ENCODE measurements around the gene S1PR1. TPM values are rescaled to one million over a fixed set of nuclear protein-coding genes. Genes with fewer than 3 reads are reported as not detected.

Gene S1PR1
- total and polyA plus RNA-seq, 10 donors: 42.5 to 219 (median 122) TPM

DNA sequence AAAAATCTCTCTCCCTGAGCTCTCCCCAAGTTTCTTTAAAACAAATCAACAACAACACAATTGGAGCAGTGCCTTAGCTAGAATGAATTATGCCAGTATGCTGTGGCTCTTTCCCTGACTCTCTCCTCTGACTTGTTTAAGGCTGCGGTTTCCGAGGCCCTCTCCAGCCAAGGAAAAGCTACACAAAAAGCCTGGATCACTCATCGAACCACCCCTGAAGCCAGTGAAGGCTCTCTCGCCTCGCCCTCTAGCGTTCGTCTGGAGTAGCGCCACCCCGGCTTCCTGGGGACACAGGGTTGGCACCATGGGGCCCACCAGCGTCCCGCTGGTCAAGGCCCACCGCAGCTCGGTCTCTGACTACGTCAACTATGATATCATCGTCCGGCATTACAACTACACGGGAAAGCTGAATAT is 1.9 kb downstream of the S1PR1 start:
- WGBS, 5 donors: 4 to 8% (median 5%) methylated on average over 17 of the region's 17 CpGs
- peak overlapping the region; percentile 54 to 90 (median 66) for H3K4me3 ChIP-seq
- intact Hi-C loops (cut with DNase I; ENCODE audit: low total_unique reads): no loop called here
- peak; percentile 97 for DNase-seq
- TF ChIP-seq, protein P1, sequence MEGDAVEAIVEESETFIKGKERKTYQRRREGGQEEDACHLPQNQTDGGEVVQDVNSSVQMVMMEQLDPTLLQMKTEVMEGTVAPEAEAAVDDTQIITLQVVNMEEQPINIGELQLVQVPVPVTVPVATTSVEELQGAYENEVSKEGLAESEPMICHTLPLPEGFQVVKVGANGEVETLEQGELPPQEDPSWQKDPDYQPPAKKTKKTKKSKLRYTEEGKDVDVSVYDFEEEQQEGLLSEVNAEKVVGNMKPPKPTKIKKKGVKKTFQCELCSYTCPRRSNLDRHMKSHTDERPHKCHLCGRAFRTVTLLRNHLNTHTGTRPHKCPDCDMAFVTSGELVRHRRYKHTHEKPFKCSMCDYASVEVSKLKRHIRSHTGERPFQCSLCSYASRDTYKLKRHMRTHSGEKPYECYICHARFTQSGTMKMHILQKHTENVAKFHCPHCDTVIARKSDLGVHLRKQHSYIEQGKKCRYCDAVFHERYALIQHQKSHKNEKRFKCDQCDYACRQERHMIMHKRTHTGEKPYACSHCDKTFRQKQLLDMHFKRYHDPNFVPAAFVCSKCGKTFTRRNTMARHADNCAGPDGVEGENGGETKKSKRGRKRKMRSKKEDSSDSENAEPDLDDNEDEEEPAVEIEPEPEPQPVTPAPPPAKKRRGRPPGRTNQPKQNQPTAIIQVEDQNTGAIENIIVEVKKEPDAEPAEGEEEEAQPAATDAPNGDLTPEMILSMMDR (IDR thresholded peaks at IDR 0.05 in 8 of 11, conservative IDR thresholded peaks at IDR 0.05 in 3 of 11): peak; percentile 83 to 95 (median 93)
- no peak for TF ChIP-seq POLR2A (IDR thresholded peaks at IDR 0.05)
- TF ChIP-seq POLR2AphosphoS5 (IDR thresholded peaks at IDR 0.05): peak; percentile 81
- peaks cover 0 to 34% (median 0%) of the 10 kb centered on the region in 7 donors for H3K27me3 ChIP-seq (replicated peaks in 1 of 7)
- H3K4me1 ChIP-seq: peaks cover 6 to 98% (median 78%) of the 10 kb centered on the region in 6 donors
- no peaks in the 10 kb centered on the region for H3K9me3 ChIP-seq
- H3K36me3 ChIP-seq: peaks cover 0 to 49% (median 13%) of the 10 kb centered on the region in 6 donors
- H3K27ac ChIP-seq: peak overlapping the region; percentile 80 to 99 (median 94)

DNA sequence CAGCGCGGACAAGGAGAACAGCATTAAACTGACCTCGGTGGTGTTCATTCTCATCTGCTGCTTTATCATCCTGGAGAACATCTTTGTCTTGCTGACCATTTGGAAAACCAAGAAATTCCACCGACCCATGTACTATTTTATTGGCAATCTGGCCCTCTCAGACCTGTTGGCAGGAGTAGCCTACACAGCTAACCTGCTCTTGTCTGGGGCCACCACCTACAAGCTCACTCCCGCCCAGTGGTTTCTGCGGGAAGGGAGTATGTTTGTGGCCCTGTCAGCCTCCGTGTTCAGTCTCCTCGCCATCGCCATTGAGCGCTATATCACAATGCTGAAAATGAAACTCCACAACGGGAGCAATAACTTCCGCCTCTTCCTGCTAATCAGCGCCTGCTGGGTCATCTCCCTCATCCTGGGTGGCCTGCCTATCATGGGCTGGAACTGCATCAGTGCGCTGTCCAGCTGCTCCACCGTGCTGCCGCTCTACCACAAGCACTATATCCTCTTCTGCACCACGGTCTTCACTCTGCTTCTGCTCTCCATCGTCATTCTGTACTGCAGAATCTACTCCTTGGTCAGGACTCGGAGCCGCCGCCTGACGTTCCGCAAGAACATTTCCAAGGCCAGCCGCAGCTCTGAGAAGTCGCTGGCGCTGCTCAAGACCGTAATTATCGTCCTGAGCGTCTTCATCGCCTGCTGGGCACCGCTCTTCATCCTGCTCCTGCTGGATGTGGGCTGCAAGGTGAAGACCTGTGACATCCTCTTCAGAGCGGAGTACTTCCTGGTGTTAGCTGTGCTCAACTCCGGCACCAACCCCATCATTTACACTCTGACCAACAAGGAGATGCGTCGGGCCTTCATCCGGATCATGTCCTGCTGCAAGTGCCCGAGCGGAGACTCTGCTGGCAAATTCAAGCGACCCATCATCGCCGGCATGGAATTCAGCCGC is 2.5 kb downstream of the S1PR1 start:
- peaks cover 0 to 50% (median 13%) of the 10 kb centered on the region in 6 donors for H3K36me3 ChIP-seq
- TF ChIP-seq, protein P1 (IDR thresholded peaks at IDR 0.05 in 8 of 11, conservative IDR thresholded peaks at IDR 0.05 in 3 of 11): peak in 6 of 11 experiments; percentile 24 to 67 (median 56)
- TF ChIP-seq POLR2A (IDR thresholded peaks at IDR 0.05) (no peak), POLR2AphosphoS5 (IDR thresholded peaks at IDR 0.05) (peak in 2 of 3 donors; percentile 41 to 51)
- H3K27me3 ChIP-seq (replicated peaks in 1 of 7): peaks cover 0 to 34% (median 0%) of the 10 kb centered on the region in 7 donors
- H3K9me3 ChIP-seq: no peaks in the 10 kb centered on the region
- H3K27ac ChIP-seq: peak overlapping the region; percentile 80 to 99 (median 94)
- intact Hi-C loops (cut with DNase I; ENCODE audit: low total_unique reads): no loop called here
- peak; percentile 78 for DNase-seq
- H3K4me3 ChIP-seq: peak overlapping the region; percentile 54 to 90 (median 66)
- H3K4me1 ChIP-seq: peaks cover 6 to 98% (median 75%) of the 10 kb centered on the region in 6 donors
- 59 to 79% (median 69%) methylated on average over 42 of the region's 42 CpGs for WGBS, 5 donors

DNA sequence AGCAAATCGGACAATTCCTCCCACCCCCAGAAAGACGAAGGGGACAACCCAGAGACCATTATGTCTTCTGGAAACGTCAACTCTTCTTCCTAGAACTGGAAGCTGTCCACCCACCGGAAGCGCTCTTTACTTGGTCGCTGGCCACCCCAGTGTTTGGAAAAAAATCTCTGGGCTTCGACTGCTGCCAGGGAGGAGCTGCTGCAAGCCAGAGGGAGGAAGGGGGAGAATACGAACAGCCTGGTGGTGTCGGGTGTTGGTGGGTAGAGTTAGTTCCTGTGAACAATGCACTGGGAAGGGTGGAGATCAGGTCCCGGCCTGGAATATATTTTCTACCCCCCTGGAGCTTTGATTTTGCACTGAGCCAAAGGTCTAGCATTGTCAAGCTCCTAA is 3.2 kb downstream of the S1PR1 start:
- peak overlapping the region; percentile 2 to 90 (median 64) for H3K4me3 ChIP-seq
- intact Hi-C loops (cut with DNase I; ENCODE audit: low total_unique reads): no loop called here
- H3K9me3 ChIP-seq: no peaks in the 10 kb centered on the region
- WGBS, 5 donors: 59 to 82% (median 63%) methylated on average over 10 of the region's 10 CpGs
- peak overlapping the region; percentile 80 to 99 (median 94) for H3K27ac ChIP-seq
- H3K27me3 ChIP-seq (replicated peaks in 1 of 7): peaks cover 0 to 34% (median 0%) of the 10 kb centered on the region in 7 donors
- no peak for DNase-seq
- TF ChIP-seq POLR2AphosphoS5 (IDR thresholded peaks at IDR 0.05) (no peak), POLR2A (IDR thresholded peaks at IDR 0.05) (no peak)
- TF ChIP-seq, protein P1 (IDR thresholded peaks at IDR 0.05 in 8 of 11, conservative IDR thresholded peaks at IDR 0.05 in 3 of 11): no peak
- peaks cover 0 to 50% (median 13%) of the 10 kb centered on the region in 6 donors for H3K36me3 ChIP-seq
- H3K4me1 ChIP-seq: peaks cover 1 to 98% (median 69%) of the 10 kb centered on the region in 6 donors
